NT2/D1 (cell line): ENCODE results near the gene ELF3.

Experiments used
- SUZ12 ChIP-seq: IDR thresholded peaks from 2 replicates; pipeline ENCODE4 v1.6.1; 2011; ENCODE audit not compliant: insufficient read length, insufficient read depth; ENCODE audit errors: extremely low read depth
- YY1 ChIP-seq: IDR thresholded peaks from 2 replicates; pipeline ENCODE4 v1.6.1; 2011; ENCODE audit not compliant: insufficient read length, insufficient read depth
- ZNF274 ChIP-seq: IDR thresholded peaks from 2 replicates; pipeline ENCODE4 v1.6.1; 2011; ENCODE audit warnings: mild to moderate bottlenecking, low read depth, low read length

GRCh38 chr1:202023001-202023433 is 12.6 kb downstream of the ELF3 start:
- TF ChIP-seq SUZ12 (no peak), ZNF274 (no peak), YY1 (no peak)
